SK-N-MC (cell line): ENCODE results near the gene C7orf33.

ENCODE experiments used
- EZH2 ChIP-seq: fragments of 200-600 bp; sonication (generic); IDR thresholded peaks from one replicate; pipeline ENCODE4 v1.6.1; 2017; ENCODE audit warnings: antibody characterized with exemption
- FOXP2 ChIP-seq: optimal IDR thresholded peaks from 2 replicates; pipeline ENCODE3; 2011; ENCODE audit warnings: mild to moderate bottlenecking, moderate library complexity; ENCODE audit not compliant: insufficient read depth; ENCODE audit errors: extremely low read length, control extremely low read depth
- POLR2AphosphoS5 ChIP-seq: IDR thresholded peaks from 2 replicates; pipeline ENCODE4 v1.6.1; 2012; ENCODE audit warnings: mild to moderate bottlenecking, low read depth, low read length, borderline replicate concordance

DNA sequence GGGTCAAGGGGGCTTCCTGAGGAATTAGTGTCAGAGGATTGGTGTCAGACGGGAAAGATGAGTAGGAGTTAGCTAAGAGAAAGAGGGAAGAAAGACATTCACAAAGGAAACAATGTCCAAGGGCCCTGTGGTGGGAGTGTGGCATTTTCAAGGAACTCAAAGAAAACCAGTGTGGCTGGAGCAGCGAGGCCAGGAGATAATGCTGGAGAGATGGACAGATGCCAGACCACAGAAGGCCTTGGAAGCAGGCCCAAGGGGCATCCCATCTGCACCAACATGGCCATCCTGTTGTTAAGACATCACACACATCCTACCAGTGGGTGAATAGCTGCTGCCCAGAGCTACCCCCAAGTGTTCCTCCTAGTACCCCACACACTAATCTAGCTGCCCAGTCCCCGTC lies 72.1 kb downstream of the C7orf33 start:
- TF ChIP-seq POLR2AphosphoS5 (no peak), EZH2 (no peak), FOXP2 (no peak)
